Nephron (organoid): ENCODE data around the gene CREB3L1.

Experiments
- H3K27ac Mint-ChIP-seq, 3 experiments: 2 replicates each; pipeline ENCODE4 v1.8.0; 2020; ENCODE audit warnings: mixed read lengths in 3 of 3, mild to moderate bottlenecking in 2 of 3, moderate library complexity in 1 of 3
- H3K27me3 Mint-ChIP-seq: 2 replicates; pipeline ENCODE4 v1.8.0; 2021; ENCODE audit warnings: low read depth, mild to moderate bottlenecking, moderate library complexity, mixed read lengths
- H3K36me3 Mint-ChIP-seq: 2 replicates; pipeline ENCODE4 v1.8.0; 2020; ENCODE audit warnings: low read depth, mixed read lengths
- H3K4me1 Mint-ChIP-seq: 2 replicates; pipeline ENCODE4 v1.8.0; 2020; ENCODE audit warnings: mixed read lengths
- H3K4me3 Mint-ChIP-seq, 3 experiments: 2 replicates each; pipeline ENCODE4 v1.8.0; 2020; ENCODE audit warnings: mild to moderate bottlenecking in 3 of 3, mixed read lengths in 3 of 3, moderate library complexity in 2 of 3
- H3K9me3 Mint-ChIP-seq: 2 replicates; pipeline ENCODE4 v1.8.0; 2020; ENCODE audit warnings: mixed read lengths
- CTCF ChIP-seq, 3 experiments: fragments of 200-600 bp; sonication (generic); IDR thresholded peaks; one replicate each; pipeline ENCODE4 v1.5.0; 2021; ENCODE audit warnings: antibody characterized with exemption in 3 of 3; ENCODE audit not compliant: unreplicated experiment in 3 of 3

CREB3L1 gene

GRCh38 chr11:46367244-46367915 lies 89.9 kb downstream of the CREB3L1 start:
- Mint-ChIP-seq H3K4me1 (peaks cover 56% of the 10 kb centered on the region), H3K27ac (peak overlapping the region in 1 of 3 experiments; percentile 15), H3K9me3 (no peaks in the 10 kb centered on the region)

GRCh38 chr11:46367916-46368267 lies 90.4 kb downstream of the CREB3L1 start:
- no peaks in the 10 kb centered on the region for H3K9me3 Mint-ChIP-seq
- no peaks in the 10 kb centered on the region for H3K27me3 Mint-ChIP-seq
- TF ChIP-seq CTCF (IDR thresholded peaks at IDR 0.05; ENCODE audit: unreplicated experiment in 3 of 3) = peak in 2 of 3 experiments; percentile 4 to 44
- H3K4me3 Mint-ChIP-seq = no peak overlapping the region
- H3K27ac Mint-ChIP-seq = no peak overlapping the region
- peaks cover 11% of the 10 kb centered on the region for H3K36me3 Mint-ChIP-seq
- H3K4me1 Mint-ChIP-seq = peaks cover 50% of the 10 kb centered on the region

More at GRCh38 chr11:46367244-46367915, 89.9 kb downstream of the CREB3L1 start:
- Mint-ChIP-seq H3K36me3 (peaks cover 11% of the 10 kb centered on the region), H3K4me3 (peak overlapping the region in 2 of 3 experiments; percentile 12 to 35), H3K27me3 (no peaks in the 10 kb centered on the region)
- peak; percentile 79 to 89 (median 84) for TF ChIP-seq CTCF (IDR thresholded peaks at IDR 0.05; ENCODE audit: unreplicated experiment in 3 of 3)

GRCh38 chr11:46369458-46370152 lies 92.1 kb downstream of the CREB3L1 start:
- Mint-ChIP-seq H3K4me1 (peaks cover 39% of the 10 kb centered on the region), H3K36me3 (peaks cover 11% of the 10 kb centered on the region), H3K9me3 (no peaks in the 10 kb centered on the region), H3K27ac (peak overlapping the region in 1 of 3 experiments; percentile 70), H3K4me3 (peak overlapping the region in 2 of 3 experiments; percentile 22 to 57), H3K27me3 (no peaks in the 10 kb centered on the region)
- peak; percentile 88 to 90 (median 89) for TF ChIP-seq CTCF (IDR thresholded peaks at IDR 0.05; ENCODE audit: unreplicated experiment in 3 of 3)

GRCh38 chr11:46370253-46370652 lies 92.8 kb downstream of the CREB3L1 start:
- H3K4me1 Mint-ChIP-seq = peaks cover 32% of the 10 kb centered on the region
- H3K27me3 Mint-ChIP-seq = no peaks in the 10 kb centered on the region
- no peaks in the 10 kb centered on the region for H3K9me3 Mint-ChIP-seq
- H3K36me3 Mint-ChIP-seq = peaks cover 16% of the 10 kb centered on the region
- H3K27ac Mint-ChIP-seq = peak overlapping the region; percentile 12 to 35 (median 26)
- no peak overlapping the region for H3K4me3 Mint-ChIP-seq
- TF ChIP-seq CTCF (IDR thresholded peaks at IDR 0.05; ENCODE audit: unreplicated experiment in 3 of 3) = no peak
